ENCODE data around the gene RAB8B. TPM values are rescaled to one million over a fixed set of nuclear protein-coding genes. Genes with fewer than 3 reads are reported as not detected.
A peak's percentile ranks its signal among the peaks of the same experiment; 100 is the strongest.

Gene RAB8B
- total RNA-seq, 1 experiment from 2014 or later = 16.0 TPM

GRCh38 chr15:63241316-63241715, 51.9 kb downstream of the RAB8B start:
- Histone ChIP-seq H3K9me3 (peaks cover 5% of the 10 kb centered on the region; the same call in 1 of the 2 replicates), H3K4me3 (no peak overlapping the region), H3K36me3 (peaks cover 3% of the 10 kb centered on the region; the same call in 1 of the 2 replicates), H3K27me3 (no peaks in the 10 kb centered on the region)
- no peak for DNase-seq

- DNase-seq = peak; percentile 66
- peaks cover 5% of the 10 kb centered on the region; the same call in 1 of the 2 replicates for H3K9me3 ChIP-seq
Measured at GRCh38 chr15:63243101-63243500, 53.7 kb downstream of the RAB8B start.

GRCh38 chr15:63243776-63244175, 54.4 kb downstream of the RAB8B start:
- peaks cover 8% of the 10 kb centered on the region; the same call in 1 of the 2 replicates for H3K36me3 ChIP-seq
- no peak for DNase-seq
- H3K9me3 ChIP-seq = peaks cover 5% of the 10 kb centered on the region; the same call in 1 of the 2 replicates
- H3K27me3 ChIP-seq = no peaks in the 10 kb centered on the region
- no peak overlapping the region for H3K4me3 ChIP-seq

More at GRCh38 chr15:63243101-63243500, 53.7 kb downstream of the RAB8B start:
- no peak overlapping the region for H3K4me3 ChIP-seq
- no peaks in the 10 kb centered on the region for H3K27me3 ChIP-seq
- H3K36me3 ChIP-seq = peaks cover 8% of the 10 kb centered on the region; the same call in 1 of the 2 replicates

GRCh38 chr15:63244399-63244798, 55.0 kb downstream of the RAB8B start:
- Histone ChIP-seq H3K27me3 (no peaks in the 10 kb centered on the region), H3K9me3 (peaks cover 5% of the 10 kb centered on the region; the same call in 1 of the 2 replicates), H3K4me3 (no peak overlapping the region), H3K36me3 (peaks cover 8% of the 10 kb centered on the region; the same call in 1 of the 2 replicates)
- DNase-seq = no peak

DNA sequence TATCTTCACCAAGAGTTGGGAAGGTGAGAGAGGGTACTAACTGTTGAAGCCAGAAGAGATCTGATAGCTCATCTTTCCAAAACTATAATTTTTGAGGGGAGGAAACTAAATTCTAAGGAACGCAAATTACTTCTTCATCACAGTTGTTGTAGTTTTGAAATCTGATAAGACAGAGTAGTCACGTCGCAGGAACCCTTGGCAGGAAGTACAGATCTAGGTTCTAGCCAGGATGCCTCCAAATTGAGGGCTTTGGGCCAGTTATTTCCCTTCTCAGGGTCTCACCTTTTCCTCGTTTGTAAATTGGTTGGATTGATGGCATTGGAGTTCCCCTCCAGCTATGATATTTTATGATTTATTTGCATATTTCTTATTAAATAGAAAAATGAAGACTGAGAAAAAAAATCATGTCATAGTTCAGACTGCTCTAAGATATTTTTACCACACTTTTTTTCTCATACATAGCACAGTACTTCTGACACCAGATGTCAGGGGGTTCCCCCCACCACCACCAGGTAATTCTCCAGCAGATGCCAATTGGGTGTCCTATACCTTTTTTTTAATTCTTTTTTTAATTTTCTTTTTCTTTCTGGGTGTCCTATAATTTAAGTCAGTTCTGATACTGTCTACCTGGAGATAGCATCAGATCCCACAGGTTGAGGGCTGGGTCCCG, 55.7 kb downstream of the RAB8B start:
- Histone ChIP-seq H3K9me3 (peaks cover 5% of the 10 kb centered on the region; the same call in 1 of the 2 replicates), H3K4me3 (no peak overlapping the region), H3K36me3 (peaks cover 8% of the 10 kb centered on the region; the same call in 1 of the 2 replicates), H3K27me3 (no peaks in the 10 kb centered on the region)
- DNase-seq = no peak

DNA sequence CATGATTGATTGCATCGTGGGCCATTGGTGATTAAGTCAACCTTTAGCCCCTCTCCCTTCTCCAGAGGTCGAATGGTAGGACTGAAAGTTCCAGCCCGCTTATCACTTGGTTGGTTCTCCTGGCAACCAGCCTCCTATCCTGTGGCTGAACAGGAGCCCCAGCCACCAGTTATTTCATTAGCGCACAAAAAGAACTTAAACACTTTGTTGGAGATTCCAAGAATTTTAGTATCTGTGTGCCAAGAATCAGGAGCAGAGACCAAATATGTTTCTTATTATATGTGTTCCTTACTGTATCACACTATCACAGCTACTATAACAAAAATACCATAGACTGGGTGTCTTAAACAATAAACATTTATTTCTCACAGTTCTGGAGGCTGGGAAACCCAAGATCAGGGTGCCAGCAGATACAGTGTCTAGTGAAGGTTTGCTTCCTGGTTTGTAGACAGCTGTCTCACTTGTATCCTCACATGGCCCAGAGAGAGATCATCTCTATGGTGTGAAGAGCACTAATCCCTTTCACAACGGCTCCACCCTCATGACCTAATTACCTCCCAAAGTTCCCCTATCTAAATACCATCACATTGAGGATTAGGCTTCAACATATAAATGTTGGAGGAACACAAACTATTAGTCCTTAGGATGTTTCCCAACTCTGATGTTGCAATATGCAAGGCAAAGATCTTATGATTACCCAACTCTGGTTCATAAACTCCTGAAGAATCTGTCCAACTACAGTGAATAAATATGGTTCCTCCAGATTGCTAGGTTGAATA, 57.5 kb downstream of the RAB8B start:
- H3K27me3 ChIP-seq = no peaks in the 10 kb centered on the region
- DNase-seq = no peak
- H3K36me3 ChIP-seq = peaks cover 8% of the 10 kb centered on the region

GRCh38 chr15:63250312-63250965, 61.0 kb downstream of the RAB8B start:
- no peak overlapping the region for H3K4me3 ChIP-seq
- peak; percentile 94 for DNase-seq
- H3K36me3 ChIP-seq = peaks cover 11% of the 10 kb centered on the region
- no peaks in the 10 kb centered on the region for H3K9me3 ChIP-seq
- H3K27me3 ChIP-seq = no peaks in the 10 kb centered on the region

More for the DNA sequence above, 57.5 kb downstream of the RAB8B start:
- Histone ChIP-seq H3K9me3 (peaks cover 5% of the 10 kb centered on the region; the same call in 1 of the 2 replicates), H3K4me3 (no peak overlapping the region)

GRCh38 chr15:63251701-63252100, 62.3 kb downstream of the RAB8B start:
- Histone ChIP-seq H3K9me3 (no peaks in the 10 kb centered on the region), H3K27me3 (no peaks in the 10 kb centered on the region), H3K4me3 (no peak overlapping the region), H3K36me3 (peaks cover 4% of the 10 kb centered on the region)
- no peak for DNase-seq

GRCh38 chr15:63252292-63252691, 62.9 kb downstream of the RAB8B start:
- Histone ChIP-seq H3K27me3 (no peaks in the 10 kb centered on the region), H3K4me3 (no peak overlapping the region), H3K36me3 (peaks cover 2% of the 10 kb centered on the region; the same call in 1 of the 2 replicates), H3K9me3 (no peaks in the 10 kb centered on the region)
- DNase-seq = no peak

GRCh38 chr15:63254991-63255390, 65.6 kb downstream of the RAB8B start:
- H3K36me3 ChIP-seq = peaks cover 18% of the 10 kb centered on the region
- DNase-seq = no peak
- peaks cover 6% of the 10 kb centered on the region for H3K9me3 ChIP-seq
- no peak overlapping the region for H3K4me3 ChIP-seq
- no peaks in the 10 kb centered on the region for H3K27me3 ChIP-seq

- DNase-seq = no peak
- H3K4me3 ChIP-seq = no peak overlapping the region
- no peaks in the 10 kb centered on the region for H3K27me3 ChIP-seq
- H3K9me3 ChIP-seq = peaks cover 6% of the 10 kb centered on the region
- peaks cover 21% of the 10 kb centered on the region for H3K36me3 ChIP-seq
Measured at GRCh38 chr15:63255489-63255990, 66.1 kb downstream of the RAB8B start.

DNA sequence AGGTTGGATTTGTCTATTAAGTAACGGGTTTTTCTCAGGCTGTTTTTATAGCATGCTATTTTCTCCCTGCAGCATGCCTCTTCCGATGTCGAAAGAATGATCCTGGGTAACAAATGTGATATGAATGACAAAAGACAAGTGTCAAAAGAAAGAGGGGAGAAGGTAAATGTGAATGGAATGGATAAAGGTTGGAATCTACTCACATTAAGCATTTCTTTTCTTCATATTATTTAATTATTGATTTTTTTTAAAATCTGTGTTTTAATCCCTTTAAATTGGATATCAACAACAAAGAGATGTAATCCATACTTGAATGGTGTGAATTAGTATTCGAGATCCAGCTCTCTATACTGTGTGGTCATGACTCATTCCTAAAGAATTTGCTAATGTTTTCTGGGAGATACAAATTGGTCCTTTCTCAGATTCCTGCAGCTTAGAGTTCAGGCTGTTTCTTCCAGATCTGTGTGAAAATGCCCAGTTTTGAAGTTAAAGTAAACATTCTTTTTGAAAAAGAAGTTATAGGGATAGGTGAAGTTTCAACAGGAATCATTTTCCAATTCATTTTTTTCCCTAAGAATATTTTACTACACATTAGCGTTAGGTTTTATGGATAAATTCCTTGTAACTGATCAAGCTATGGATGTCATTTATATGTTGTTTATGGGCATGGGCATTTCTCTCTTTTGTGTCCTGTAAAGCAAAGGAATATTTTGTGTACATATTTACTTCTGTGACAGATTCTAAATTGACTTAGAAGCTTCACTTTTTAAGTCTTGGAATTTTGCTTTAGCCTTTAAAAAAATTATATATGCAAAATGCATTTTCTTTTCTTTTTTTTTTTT, 67.2 kb downstream of the RAB8B start:
- no peaks in the 10 kb centered on the region for H3K27me3 ChIP-seq
- peaks cover 6% of the 10 kb centered on the region for H3K9me3 ChIP-seq
- no peak overlapping the region for H3K4me3 ChIP-seq
- no peak for DNase-seq
- H3K36me3 ChIP-seq = peaks cover 25% of the 10 kb centered on the region

DNA sequence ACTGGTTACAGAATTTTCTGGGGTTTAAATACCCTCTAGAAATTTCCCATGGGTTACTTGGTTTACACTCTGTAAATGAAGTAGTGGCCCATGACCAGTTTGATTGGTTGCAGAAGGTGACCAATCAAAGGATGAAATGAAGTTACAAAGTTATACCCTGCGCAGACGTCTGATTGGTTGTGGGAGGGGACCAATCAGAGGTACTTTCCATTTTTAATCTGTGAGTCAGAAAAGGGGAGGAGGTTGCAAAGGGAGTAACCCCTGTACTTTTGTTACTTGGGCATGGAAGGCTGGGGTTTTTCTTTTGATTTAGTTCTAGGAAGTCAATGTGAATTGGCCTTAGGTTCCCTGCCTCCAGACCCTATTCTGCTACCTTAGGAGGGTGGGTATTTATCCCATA, 69.3 kb downstream of the RAB8B start:
- Histone ChIP-seq H3K27me3 (no peaks in the 10 kb centered on the region), H3K9me3 (peaks cover 6% of the 10 kb centered on the region), H3K4me3 (no peak overlapping the region), H3K36me3 (peaks cover 23% of the 10 kb centered on the region)
- DNase-seq = no peak

- no peaks in the 10 kb centered on the region for H3K27me3 ChIP-seq
- peaks cover 23% of the 10 kb centered on the region for H3K36me3 ChIP-seq
- no peak overlapping the region for H3K4me3 ChIP-seq
- H3K9me3 ChIP-seq = peaks cover 6% of the 10 kb centered on the region
- no peak for DNase-seq
Measured at GRCh38 chr15:63260791-63261190, 71.4 kb downstream of the RAB8B start.

GRCh38 chr15:63261311-63261710, 71.9 kb downstream of the RAB8B start:
- Histone ChIP-seq H3K9me3 (peaks cover 6% of the 10 kb centered on the region), H3K4me3 (no peak overlapping the region), H3K36me3 (peaks cover 23% of the 10 kb centered on the region), H3K27me3 (no peaks in the 10 kb centered on the region)
- no peak for DNase-seq

DNA sequence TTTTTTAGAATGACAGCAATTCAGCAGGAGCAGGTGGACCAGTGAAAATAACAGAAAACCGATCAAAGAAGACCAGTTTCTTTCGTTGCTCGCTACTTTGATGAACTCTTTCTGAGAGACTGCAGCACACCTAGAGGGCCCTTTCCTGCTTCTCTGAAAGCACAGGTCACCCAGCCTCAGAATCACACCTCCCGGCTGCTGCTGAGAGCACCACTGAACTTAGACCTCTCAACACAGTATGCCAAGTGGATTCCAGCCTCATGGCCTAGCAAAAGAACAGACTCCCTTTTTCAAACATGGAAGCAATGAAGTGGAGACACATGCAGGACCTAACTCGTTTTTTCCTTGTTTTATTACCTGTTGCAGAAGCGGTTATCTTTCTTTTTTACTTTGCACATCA, 74.1 kb downstream of the RAB8B start:
- Histone ChIP-seq H3K36me3 (peaks cover 18% of the 10 kb centered on the region), H3K27me3 (no peaks in the 10 kb centered on the region), H3K9me3 (peaks cover 3% of the 10 kb centered on the region), H3K4me3 (no peak overlapping the region)
- DNase-seq = no peak
